Measurements from ENCODE around the gene VPS26C. TPM values are rescaled to one million over a fixed set of nuclear protein-coding genes. Genes with fewer than 3 reads are reported as not detected.

The VPS26C gene
- total RNA-seq, 1 experiment from 2014 or later = 42.1 TPM

GRCh38 chr21:37264808-37265207 lies 2.3 kb downstream of the VPS26C start:
- Histone ChIP-seq H3K9me3 (ENCODE audit: control insufficient read depth in 1 of 2, insufficient read depth in 1 of 2, low read depth in 1 of 2, low read length in 2 of 2) (no peaks in the 10 kb centered on the region), H2AFZ (ENCODE audit: low read depth, low read length, poor library complexity, severe bottlenecking) (no peak overlapping the region), H3K79me2 (ENCODE audit: insufficient read depth, low read length) (peaks cover 72% of the 10 kb centered on the region), H3K4me2 (ENCODE audit: low read length) (peak overlapping the region; percentile 73), H3K9ac (ENCODE audit: low read length) (no peak overlapping the region), H3K4me3 (replicated peaks in 1 of 2; ENCODE audit: low read depth in 1 of 2, low read length in 2 of 2) (no peak overlapping the region), H3K36me3 (ENCODE audit: control insufficient read depth in 1 of 2, insufficient read depth in 2 of 2, low read length in 2 of 2) (peaks cover 0 to 3% of the 10 kb centered on the region in 2 experiments; a peak in 1 of 4 replicates), H3K9me2 (ENCODE audit: insufficient read depth) (no peaks in the 10 kb centered on the region), H3K27ac (ENCODE audit: low read depth, low read length) (no peak overlapping the region), H4K20me1 (ENCODE audit: insufficient read depth) (no peaks in the 10 kb centered on the region), H3K27me3 (ENCODE audit: insufficient read depth, low read length) (no peaks in the 10 kb centered on the region), H3K4me1 (ENCODE audit: control insufficient read depth in 1 of 2, insufficient read depth in 2 of 2, low read length in 2 of 2) (peaks cover 5 to 34% of the 10 kb centered on the region in 2 experiments)
- ChIA-PET RAD21 (ENCODE audit: low non-redundant PET in 1 of 2, low total read pairs in 2 of 2, uncharacterized antibody in 2 of 2, unreplicated experiment in 2 of 2) (no interaction called here), CTCF (no interaction called here), POLR2A (no interaction called here)
- intact Hi-C loops (cut with micrococcal nuclease) = no loop called here
- DNase-seq (ENCODE audit: low read depth, low spot score) (no peak), ATAC-seq (no peak)
- TF ChIP-seq POLR2AphosphoS5 (IDR thresholded peaks at IDR 0.05; ENCODE audit: low read depth, low read length) = no peak
- no TSS peak for BruUV-seq (replicated peaks)

GRCh38 chr21:37263827-37264600 lies 3.1 kb downstream of the VPS26C start:
- H3K4me2 ChIP-seq (ENCODE audit: low read length) = peak overlapping the region; percentile 73; the same call in 1 of the 2 replicates
- H3K4me1 ChIP-seq (ENCODE audit: control insufficient read depth in 1 of 2, insufficient read depth in 2 of 2, low read length in 2 of 2) = peaks cover 5 to 34% of the 10 kb centered on the region in 2 experiments
- H3K9me2 ChIP-seq (ENCODE audit: insufficient read depth) = no peaks in the 10 kb centered on the region
- no peak for DNase-seq (ENCODE audit: low read depth, low spot score)
- H3K79me2 ChIP-seq (ENCODE audit: insufficient read depth, low read length) = peaks cover 80% of the 10 kb centered on the region
- H3K4me3 ChIP-seq (replicated peaks in 1 of 2; ENCODE audit: low read depth in 1 of 2, low read length in 2 of 2) = no peak overlapping the region
- H2AFZ ChIP-seq (ENCODE audit: low read depth, low read length, poor library complexity, severe bottlenecking) = no peak overlapping the region
- peaks cover 0 to 3% of the 10 kb centered on the region in 2 experiments; a peak in 1 of 4 replicates for H3K36me3 ChIP-seq (ENCODE audit: control insufficient read depth in 1 of 2, insufficient read depth in 2 of 2, low read length in 2 of 2)
- no peaks in the 10 kb centered on the region for H3K9me3 ChIP-seq (ENCODE audit: control insufficient read depth in 1 of 2, insufficient read depth in 1 of 2, low read depth in 1 of 2, low read length in 2 of 2)
- ATAC-seq = no peak
- RAD21 ChIA-PET (ENCODE audit: low non-redundant PET in 1 of 2, low total read pairs in 2 of 2, uncharacterized antibody in 2 of 2, unreplicated experiment in 2 of 2) = no interaction called here
- TF ChIP-seq POLR2AphosphoS5 (IDR thresholded peaks at IDR 0.05; ENCODE audit: low read depth, low read length) = no peak
- TF ChIP-seq SRF (IDR thresholded peaks at IDR 0.05; ENCODE audit: low read depth) = no peak
- no peak for TF ChIP-seq REST (IDR thresholded peaks at IDR 0.05; ENCODE audit: low read depth)
- no peak for TF ChIP-seq RAD21 (IDR thresholded peaks at IDR 0.05; ENCODE audit: low read depth)
- TF ChIP-seq ELF1 (IDR thresholded peaks at IDR 0.05; ENCODE audit: borderline replicate concordance, low read depth) = no peak
- H3K27ac ChIP-seq (ENCODE audit: low read depth, low read length) = no peak overlapping the region
- no peaks in the 10 kb centered on the region for H3K27me3 ChIP-seq (ENCODE audit: insufficient read depth, low read length)
- POLR2A ChIA-PET = no interaction called here
- CTCF ChIA-PET = no interaction called here
- intact Hi-C loops (cut with micrococcal nuclease) = no loop called here
- H3K9ac ChIP-seq (ENCODE audit: low read length) = no peak overlapping the region
- H4K20me1 ChIP-seq (ENCODE audit: insufficient read depth) = no peaks in the 10 kb centered on the region
- BruUV-seq (replicated peaks) = no TSS peak
